GM10266 (cell line): ENCODE results near the gene KIR2DL3.

ENCODE experiments used
- DNase-seq: peaks from one replicate; pipeline ENCODE4 v3.0.0; 2012; ENCODE audit errors: extremely low spot score
- CTCF ChIP-seq: IDR thresholded peaks from 2 replicates; pipeline ENCODE4 v1.5.1; 2012; ENCODE audit warnings: mild to moderate bottlenecking, low read depth; ENCODE audit not compliant: control insufficient read depth, insufficient read depth; ENCODE audit errors: missing control alignments

KIR2DL3 gene

GRCh38 chr19:54790711-54791110, 52.4 kb downstream of the KIR2DL3 start:
- no peak for TF ChIP-seq CTCF
- DNase-seq = no peak

- DNase-seq = no peak
- no peak for TF ChIP-seq CTCF
Observed at GRCh38 chr19:54791476-54791875, 53.2 kb downstream of the KIR2DL3 start.

- DNase-seq = peak; percentile 57
- TF ChIP-seq CTCF = no peak
Observed at GRCh38 chr19:54792814-54793213, 54.5 kb downstream of the KIR2DL3 start.

- no peak for TF ChIP-seq CTCF
- no peak for DNase-seq
Observed at GRCh38 chr19:54795758-54796157, 57.4 kb downstream of the KIR2DL3 start.
